ENCODE measurements around the gene DPP6. TPM values are rescaled to one million over a fixed set of nuclear protein-coding genes. Genes with fewer than 3 reads are reported as not detected.

DPP6 gene
- total RNA-seq, 1 donor from 2014 or later: 0.48 TPM

GRCh38 chr7:154451480-154452457, 399.6 kb downstream of the DPP6 start:
- H3K36me3 Mint-ChIP-seq (ENCODE audit: low read depth, unreplicated experiment): no peaks in the 10 kb centered on the region
- no peaks in the 10 kb centered on the region for H3K27me3 ChIP-seq (ENCODE audit: insufficient read depth, low read length)
- H3K36me3 ChIP-seq (ENCODE audit: insufficient read depth, low read length): no peaks in the 10 kb centered on the region
- peak overlapping the region; percentile 62 for H3K27ac Mint-ChIP-seq (ENCODE audit: unreplicated experiment)
- H4K20me1 ChIP-seq (ENCODE audit: insufficient read depth, low read length): no peaks in the 10 kb centered on the region
- H3K4me2 ChIP-seq (ENCODE audit: low read length): no peak overlapping the region
- H3K9ac ChIP-seq (ENCODE audit: low read length): no peak overlapping the region
- no peak for DNase-seq (ENCODE audit: low read depth)
- peaks cover 10% of the 10 kb centered on the region for H3K9me3 Mint-ChIP-seq (ENCODE audit: unreplicated experiment)
- H3K27ac ChIP-seq (ENCODE audit: low read depth, low read length): no peak overlapping the region
- no peak overlapping the region for H3K4me3 ChIP-seq (ENCODE audit: insufficient read depth, low read depth, low read length)
- H3K4me3 Mint-ChIP-seq (ENCODE audit: unreplicated experiment): no peak overlapping the region
- H3K4me1 ChIP-seq (ENCODE audit: insufficient read depth, low read length): no peaks in the 10 kb centered on the region
- H2AFZ ChIP-seq (ENCODE audit: low read depth, low read length): no peak overlapping the region
- H3K79me2 ChIP-seq (ENCODE audit: insufficient read depth, low read length): no peaks in the 10 kb centered on the region
- peaks cover 7% of the 10 kb centered on the region for H3K9me3 ChIP-seq (ENCODE audit: insufficient read depth, low read depth, low read length)
- peaks cover 18% of the 10 kb centered on the region for H3K4me1 Mint-ChIP-seq (ENCODE audit: low read depth, unreplicated experiment)
- TF ChIP-seq EZH2 (IDR thresholded peaks at IDR 0.05; ENCODE audit: insufficient read depth, low read length): no peak
- TF ChIP-seq, protein P1, sequence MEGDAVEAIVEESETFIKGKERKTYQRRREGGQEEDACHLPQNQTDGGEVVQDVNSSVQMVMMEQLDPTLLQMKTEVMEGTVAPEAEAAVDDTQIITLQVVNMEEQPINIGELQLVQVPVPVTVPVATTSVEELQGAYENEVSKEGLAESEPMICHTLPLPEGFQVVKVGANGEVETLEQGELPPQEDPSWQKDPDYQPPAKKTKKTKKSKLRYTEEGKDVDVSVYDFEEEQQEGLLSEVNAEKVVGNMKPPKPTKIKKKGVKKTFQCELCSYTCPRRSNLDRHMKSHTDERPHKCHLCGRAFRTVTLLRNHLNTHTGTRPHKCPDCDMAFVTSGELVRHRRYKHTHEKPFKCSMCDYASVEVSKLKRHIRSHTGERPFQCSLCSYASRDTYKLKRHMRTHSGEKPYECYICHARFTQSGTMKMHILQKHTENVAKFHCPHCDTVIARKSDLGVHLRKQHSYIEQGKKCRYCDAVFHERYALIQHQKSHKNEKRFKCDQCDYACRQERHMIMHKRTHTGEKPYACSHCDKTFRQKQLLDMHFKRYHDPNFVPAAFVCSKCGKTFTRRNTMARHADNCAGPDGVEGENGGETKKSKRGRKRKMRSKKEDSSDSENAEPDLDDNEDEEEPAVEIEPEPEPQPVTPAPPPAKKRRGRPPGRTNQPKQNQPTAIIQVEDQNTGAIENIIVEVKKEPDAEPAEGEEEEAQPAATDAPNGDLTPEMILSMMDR (IDR thresholded peaks at IDR 0.05; ENCODE audit: insufficient read depth, low read depth, low read length): no peak
- H3K27me3 Mint-ChIP-seq (ENCODE audit: low read depth, unreplicated experiment): no peaks in the 10 kb centered on the region
- no peak for FAIRE-seq

DNA sequence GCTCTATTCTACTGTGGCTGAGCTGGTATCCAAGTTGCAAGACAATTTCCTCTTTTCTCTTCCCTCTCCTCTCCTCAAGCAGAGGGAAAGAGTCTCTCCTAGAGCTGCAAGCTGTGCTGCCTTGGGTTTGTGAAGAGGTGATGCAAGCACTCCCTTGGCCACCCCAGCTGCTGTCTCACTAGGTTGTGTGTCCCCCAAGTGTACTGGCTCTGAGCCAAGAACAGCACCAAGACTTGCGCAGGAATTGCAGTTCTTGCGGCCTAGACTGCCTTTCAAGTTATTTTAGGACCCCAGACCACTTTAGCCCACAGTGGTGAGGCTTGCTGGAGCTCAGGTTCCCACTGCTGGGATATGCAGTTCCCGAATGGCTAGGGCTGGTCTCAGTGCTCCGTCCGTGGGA, 411.6 kb downstream of the DPP6 start:
- no peak overlapping the region for H3K4me2 ChIP-seq (ENCODE audit: low read length)
- no peaks in the 10 kb centered on the region for H4K20me1 ChIP-seq (ENCODE audit: insufficient read depth, low read length)
- peaks cover 6% of the 10 kb centered on the region for H3K9me3 Mint-ChIP-seq (ENCODE audit: unreplicated experiment)
- H3K4me1 Mint-ChIP-seq (ENCODE audit: low read depth, unreplicated experiment): no peaks in the 10 kb centered on the region
- DNase-seq (ENCODE audit: low read depth) (no peak), FAIRE-seq (no peak)
- no peak overlapping the region for H3K9ac ChIP-seq (ENCODE audit: low read length)
- no peak for TF ChIP-seq EZH2 (IDR thresholded peaks at IDR 0.05; ENCODE audit: insufficient read depth, low read length)
- TF ChIP-seq, protein P1 (IDR thresholded peaks at IDR 0.05; ENCODE audit: insufficient read depth, low read depth, low read length): no peak
- no peaks in the 10 kb centered on the region for H3K27me3 Mint-ChIP-seq (ENCODE audit: low read depth, unreplicated experiment)
- H3K36me3 ChIP-seq (ENCODE audit: insufficient read depth, low read length): no peaks in the 10 kb centered on the region
- H3K27ac Mint-ChIP-seq (ENCODE audit: unreplicated experiment): no peak overlapping the region
- no peaks in the 10 kb centered on the region for H3K36me3 Mint-ChIP-seq (ENCODE audit: low read depth, unreplicated experiment)
- no peak overlapping the region for H3K4me3 Mint-ChIP-seq (ENCODE audit: unreplicated experiment)
- no peaks in the 10 kb centered on the region for H3K9me3 ChIP-seq (ENCODE audit: insufficient read depth, low read depth, low read length)
- no peak overlapping the region for H3K27ac ChIP-seq (ENCODE audit: low read depth, low read length)
- H3K4me3 ChIP-seq (ENCODE audit: insufficient read depth, low read depth, low read length): no peak overlapping the region
- H3K79me2 ChIP-seq (ENCODE audit: insufficient read depth, low read length): no peaks in the 10 kb centered on the region
- H2AFZ ChIP-seq (ENCODE audit: low read depth, low read length): no peak overlapping the region
- H3K27me3 ChIP-seq (ENCODE audit: insufficient read depth, low read length): no peaks in the 10 kb centered on the region
- no peaks in the 10 kb centered on the region for H3K4me1 ChIP-seq (ENCODE audit: insufficient read depth, low read length)

DNA sequence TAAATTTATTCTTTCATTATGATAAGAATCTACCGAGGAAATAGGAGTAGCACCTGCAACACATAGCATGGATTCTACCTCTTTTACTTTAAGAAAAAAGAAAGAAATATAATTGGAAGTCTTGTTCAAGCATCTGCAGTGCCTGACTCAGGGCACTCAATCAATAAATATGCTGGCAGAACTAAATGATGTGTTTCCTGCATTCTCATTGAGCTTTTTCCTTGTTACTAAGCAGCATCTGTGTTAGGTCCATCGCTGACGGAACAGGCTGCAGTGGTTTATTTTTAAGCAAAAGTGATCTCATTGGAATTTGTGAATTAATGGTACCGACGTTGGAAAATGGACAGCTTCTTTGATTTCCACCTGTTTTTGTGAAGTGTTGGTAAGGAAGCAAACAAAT, 417.5 kb downstream of the DPP6 start:
- H3K27me3 ChIP-seq (ENCODE audit: insufficient read depth, low read length): no peaks in the 10 kb centered on the region
- no peaks in the 10 kb centered on the region for H3K36me3 Mint-ChIP-seq (ENCODE audit: low read depth, unreplicated experiment)
- no peak overlapping the region for H3K4me3 ChIP-seq (ENCODE audit: insufficient read depth, low read depth, low read length)
- TF ChIP-seq, protein P1 (IDR thresholded peaks at IDR 0.05; ENCODE audit: insufficient read depth, low read depth, low read length): no peak
- TF ChIP-seq EZH2 (IDR thresholded peaks at IDR 0.05; ENCODE audit: insufficient read depth, low read length): no peak
- no peaks in the 10 kb centered on the region for H3K79me2 ChIP-seq (ENCODE audit: insufficient read depth, low read length)
- H3K9me3 ChIP-seq (ENCODE audit: insufficient read depth, low read depth, low read length): no peaks in the 10 kb centered on the region
- no peak overlapping the region for H3K4me2 ChIP-seq (ENCODE audit: low read length)
- H3K27me3 Mint-ChIP-seq (ENCODE audit: low read depth, unreplicated experiment): no peaks in the 10 kb centered on the region
- H3K36me3 ChIP-seq (ENCODE audit: insufficient read depth, low read length): no peaks in the 10 kb centered on the region
- no peaks in the 10 kb centered on the region for H4K20me1 ChIP-seq (ENCODE audit: insufficient read depth, low read length)
- no peak overlapping the region for H3K9ac ChIP-seq (ENCODE audit: low read length)
- H3K4me3 Mint-ChIP-seq (ENCODE audit: unreplicated experiment): no peak overlapping the region
- H3K9me3 Mint-ChIP-seq (ENCODE audit: unreplicated experiment): peaks cover 1% of the 10 kb centered on the region
- H3K4me1 Mint-ChIP-seq (ENCODE audit: low read depth, unreplicated experiment): no peaks in the 10 kb centered on the region
- no peak overlapping the region for H3K27ac ChIP-seq (ENCODE audit: low read depth, low read length)
- no peak overlapping the region for H2AFZ ChIP-seq (ENCODE audit: low read depth, low read length)
- H3K27ac Mint-ChIP-seq (ENCODE audit: unreplicated experiment): no peak overlapping the region
- no peak for FAIRE-seq
- no peak for DNase-seq (ENCODE audit: low read depth)
- H3K4me1 ChIP-seq (ENCODE audit: insufficient read depth, low read length): no peaks in the 10 kb centered on the region
